IMR-90 (cell line): ENCODE results near the gene TMEM135. TPM values are rescaled to one million over a fixed set of nuclear protein-coding genes. Genes with fewer than 3 reads are reported as not detected.

Experiments
- ATAC-seq: fragments of 200-7000 bp; cut with Tn5 transposase; 2 replicates; pipeline ENCODE4 v1.9.1; 2020; ENCODE audit warnings: low read depth, mild to moderate bottlenecking, moderate library complexity
- BruUV-seq: library from RNA; stranded (reverse); fragments of 400-500 nt; replicated peaks from 2 replicates; lab custom pipeline; 2021; lab: Mats Ljungman, UMichigan
- CTCF ChIA-PET: fragments of 300-600 bp; formaldehyde crosslinking; extraction: SDS; loops from one replicate; lab custom pipeline; 2021; ENCODE audit warnings: antibody characterized with exemption; lab: Yijun Ruan, JAX
- POLR2A ChIA-PET: fragments of 300-600 bp; sonication (Branson Sonifier 250); formaldehyde crosslinking; loops from one replicate; lab custom pipeline; 2022; ENCODE audit warnings: antibody characterized with exemption; ENCODE audit not compliant: unreplicated experiment; lab: Charles Lee
- DNase-seq: peaks from one replicate; pipeline ENCODE4 v3.0.0; 2013
- H2AFZ ChIP-seq: replicated peaks from 2 replicates; pipeline ENCODE3; 2013; ENCODE audit warnings: low read length, mild to moderate bottlenecking; ENCODE audit not compliant: poor library complexity
- H2AK5ac ChIP-seq: 2 replicates; pipeline ENCODE4 v1.6.1; 2013; ENCODE audit warnings: low read depth, low read length, inconsistent platforms
- H2AK9ac ChIP-seq: replicated peaks from 2 replicates; pipeline ENCODE3; 2013; ENCODE audit warnings: mild to moderate bottlenecking, low read depth, low read length, moderate library complexity; ENCODE audit not compliant: poor library complexity
- H2BK120ac ChIP-seq: 2 replicates; pipeline ENCODE4 v1.6.1; 2013; ENCODE audit warnings: low read depth, low read length, inconsistent platforms
- H2BK15ac ChIP-seq: 3 replicates; pipeline ENCODE4 v1.6.1; 2013; ENCODE audit warnings: low read depth, low read length, inconsistent platforms
- H2BK20ac ChIP-seq: 2 replicates; pipeline ENCODE4 v1.6.1; 2013; ENCODE audit warnings: low read depth, mild to moderate bottlenecking, inconsistent platforms, low read length, moderate library complexity
- H2BK5ac ChIP-seq: 2 replicates; pipeline ENCODE4 v1.6.1; 2013; ENCODE audit warnings: mild to moderate bottlenecking, low read depth, low read length, inconsistent platforms; ENCODE audit not compliant: poor library complexity, severe bottlenecking
- H3K14ac ChIP-seq: replicated peaks from 2 replicates; pipeline ENCODE4 v1.6.1; 2013; ENCODE audit warnings: low read depth, low read length, inconsistent platforms
- H3K18ac ChIP-seq: 2 replicates; pipeline ENCODE4 v1.6.1; 2013; ENCODE audit warnings: low read depth, low read length, control low read depth
- H3K23ac ChIP-seq: 2 replicates; pipeline ENCODE4 v1.6.1; 2013; ENCODE audit warnings: low read depth, low read length, inconsistent platforms
- H3K27ac ChIP-seq: 2 replicates; pipeline ENCODE4 v1.5.1; 2013; ENCODE audit warnings: mild to moderate bottlenecking, control low read depth, low read length; ENCODE audit not compliant: insufficient read depth
- H3K27me3 ChIP-seq: 2 replicates; pipeline ENCODE4 v1.6.1; 2013; ENCODE audit warnings: low read length; ENCODE audit not compliant: control insufficient read depth, insufficient read depth
- H3K36me3 ChIP-seq: 2 replicates; pipeline ENCODE4 v1.6.1; 2013; ENCODE audit warnings: low read length, mixed read lengths; ENCODE audit not compliant: control insufficient read depth, insufficient read depth
- H3K4ac ChIP-seq: 2 replicates; pipeline ENCODE4 v1.6.1; 2013; ENCODE audit warnings: low read depth, low read length, inconsistent platforms
- H3K4me1 ChIP-seq: 2 replicates; pipeline ENCODE4 v1.6.1; 2013; ENCODE audit warnings: low read length, mixed read lengths; ENCODE audit not compliant: control insufficient read depth, insufficient read depth
- H3K4me2 ChIP-seq: 2 replicates; pipeline ENCODE4 v1.6.1; 2013; ENCODE audit warnings: low read depth, mild to moderate bottlenecking, control low read depth, low read length, moderate library complexity
- H3K4me3 ChIP-seq: 2 replicates; pipeline ENCODE4 v1.5.1; 2013; ENCODE audit warnings: low read depth, mild to moderate bottlenecking, control low read depth, low read length, moderate library complexity; ENCODE audit not compliant: insufficient read depth
- H3K56ac ChIP-seq: 2 replicates; pipeline ENCODE4 v1.6.1; 2013; ENCODE audit warnings: low read length, inconsistent platforms; ENCODE audit not compliant: insufficient read depth; ENCODE audit errors: extremely low read depth
- H3K79me1 ChIP-seq, 2 experiments: 2 replicates each; pipeline ENCODE4 v1.6.1; 2013; ENCODE audit warnings: low read length in 2 of 2, inconsistent platforms in 1 of 2, low read depth in 1 of 2
- H3K9ac ChIP-seq: 2 replicates; pipeline ENCODE4 v1.6.1; 2013; ENCODE audit warnings: low read depth, low read length, control low read depth
- H3K9me1 ChIP-seq: 2 replicates; pipeline ENCODE4 v1.6.1; 2013; ENCODE audit warnings: low read length, inconsistent platforms; ENCODE audit not compliant: insufficient read depth
- H3K9me3 ChIP-seq: 2 replicates; pipeline ENCODE4 v1.6.1; 2013; ENCODE audit warnings: low read length; ENCODE audit not compliant: control insufficient read depth, insufficient read depth
- H4K20me1 ChIP-seq: 2 replicates; pipeline ENCODE4 v1.6.1; 2013; ENCODE audit warnings: low read length, inconsistent platforms; ENCODE audit not compliant: insufficient read depth
- H4K5ac ChIP-seq: 2 replicates; pipeline ENCODE4 v1.6.1; 2013; ENCODE audit warnings: mild to moderate bottlenecking, low read depth, low read length, control low read depth
- H4K8ac ChIP-seq, 2 experiments: 2 replicates each; pipeline ENCODE4 v1.6.1; 2013; ENCODE audit warnings: low read depth in 2 of 2, low read length in 2 of 2, control low read depth in 1 of 2, inconsistent platforms in 1 of 2
- H4K91ac ChIP-seq: 2 replicates; pipeline ENCODE4 v1.6.1; 2013; ENCODE audit warnings: low read depth, low read length, inconsistent platforms; ENCODE audit not compliant: insufficient read depth
- WGBS, 2 experiments: methylation state at CpG; one replicate each; pipeline versions ENCODE4 v1.1.5 to v1.1.7; 2013; ENCODE audit warnings: missing lambda C conversion rate in 2 of 2; ENCODE audit not compliant: insufficient read length in 1 of 2; ENCODE audit errors: extremely low coverage in 2 of 2; 5-methylcytosine and 5-hydroxymethylcytosine counted together
- dilution Hi-C: fragments of 300-500 bp; cut with HindIII; formaldehyde crosslinking; loops from one replicate; pipeline ENCODE4 v1.14.3; 2018; ENCODE audit warnings: low sequenced_read_pairs; ENCODE audit not compliant: unreplicated experiment
- in situ Hi-C: fragments of 300-500 bp; cut with MboI; formaldehyde crosslinking; loops from 3 replicates; pipeline ENCODE4 v1.14.3; 2019; ENCODE audit warnings: low sequenced_read_pairs, inconsistent platforms, mixed read lengths
- intact Hi-C: fragments of 100-400 bp; cut with micrococcal nuclease; formaldehyde crosslinking; loops from 2 replicates; pipeline ENCODE4 v1.10.0; 2022
- polyA plus RNA-seq, 3 experiments: library from polyadenylated mRNA; depleted of rRNA; stranded (reverse); fragments of >200 nt; gene quantifications; 2 replicates each; pipeline ENCODE4 v1.2.3, GENCODE V29; 2012; ENCODE audit warnings: low replicate concordance in 1 of 3
- total RNA-seq: library from RNA; depleted of rRNA; stranded (reverse); fragments of >200 nt; gene quantifications from 2 replicates; pipeline ENCODE4 v1.2.3, GENCODE V29; 2012
- TF ChIP-seq, protein P1 (sequence below): fragments of 150-350 bp; IDR thresholded peaks from 2 replicates; pipeline ENCODE4 v1.6.1; 2016; ENCODE audit warnings: low read depth, mild to moderate bottlenecking, low read length, moderate library complexity, borderline replicate concordance

TMEM135 gene
- total and polyA plus RNA-seq, 2 of the 4 experiments (the other 2 are of a cell fraction), result 3.9 to 5.9 TPM

DNA sequence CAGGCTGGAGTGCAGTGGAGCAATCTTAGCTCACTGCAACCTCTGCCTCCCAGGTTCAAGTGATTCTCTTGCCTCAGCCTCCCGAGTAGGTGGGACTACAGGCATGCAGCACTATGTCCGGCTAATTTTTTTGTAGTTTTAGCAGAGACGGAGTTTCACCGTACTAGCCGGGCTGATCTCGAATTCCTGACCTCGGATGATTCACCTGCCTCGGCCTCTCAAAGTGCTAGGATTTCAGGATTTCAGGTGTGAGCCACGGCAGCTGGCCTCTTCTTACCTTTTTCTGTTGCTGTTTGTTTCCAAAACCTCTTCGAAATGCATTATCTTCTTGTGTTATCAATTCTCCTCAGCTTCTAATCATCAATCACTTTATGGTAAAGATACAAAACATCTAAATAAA lies 22.1 kb upstream of the TMEM135 start:
- no peak overlapping the region for H2BK5ac ChIP-seq
- no peak overlapping the region for H2AFZ ChIP-seq
- no peak overlapping the region for H2BK120ac ChIP-seq
- H3K27me3 ChIP-seq, result no peaks in the 10 kb centered on the region
- H4K8ac ChIP-seq, result no peak overlapping the region
- in situ Hi-C loops, result no loop called here
- H4K5ac ChIP-seq, result no peak overlapping the region
- intact Hi-C loops, result no loop called here
- no peak overlapping the region for H4K91ac ChIP-seq
- no peak overlapping the region for H3K27ac ChIP-seq
- WGBS, 2 experiments, result 80% methylated on average over 8 of the region's 10 CpGs; no CpG with 5 or more reads in 1 of the 2 experiments
- no peak overlapping the region for H3K56ac ChIP-seq
- ATAC-seq (no peak), DNase-seq (no peak)
- H3K4me1 ChIP-seq, result peaks cover 7% of the 10 kb centered on the region
- no peak overlapping the region for H2AK5ac ChIP-seq
- no TSS peak for BruUV-seq
- no peaks in the 10 kb centered on the region for H3K36me3 ChIP-seq
- no peak overlapping the region for H3K9ac ChIP-seq
- TF ChIP-seq, protein P1, sequence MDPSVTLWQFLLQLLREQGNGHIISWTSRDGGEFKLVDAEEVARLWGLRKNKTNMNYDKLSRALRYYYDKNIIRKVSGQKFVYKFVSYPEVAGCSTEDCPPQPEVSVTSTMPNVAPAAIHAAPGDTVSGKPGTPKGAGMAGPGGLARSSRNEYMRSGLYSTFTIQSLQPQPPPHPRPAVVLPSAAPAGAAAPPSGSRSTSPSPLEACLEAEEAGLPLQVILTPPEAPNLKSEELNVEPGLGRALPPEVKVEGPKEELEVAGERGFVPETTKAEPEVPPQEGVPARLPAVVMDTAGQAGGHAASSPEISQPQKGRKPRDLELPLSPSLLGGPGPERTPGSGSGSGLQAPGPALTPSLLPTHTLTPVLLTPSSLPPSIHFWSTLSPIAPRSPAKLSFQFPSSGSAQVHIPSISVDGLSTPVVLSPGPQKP, result no peak
- no peaks in the 10 kb centered on the region for H3K9me3 ChIP-seq
- H3K9me1 ChIP-seq, result peaks cover 9% of the 10 kb centered on the region
- dilution Hi-C loops, result no loop called here
- H3K14ac ChIP-seq, result no peak overlapping the region
- no peak overlapping the region for H3K4me2 ChIP-seq
- ChIA-PET CTCF (no interaction called here), POLR2A (no interaction called here)
- H3K23ac ChIP-seq, result no peak overlapping the region
- no peak overlapping the region for H3K4ac ChIP-seq
- H3K79me1 ChIP-seq, result no peaks in the 10 kb centered on the region
- no peak overlapping the region for H3K18ac ChIP-seq
- no peaks in the 10 kb centered on the region for H4K20me1 ChIP-seq
- no peak overlapping the region for H3K4me3 ChIP-seq
- H2BK20ac ChIP-seq, result no peak overlapping the region
- no peak overlapping the region for H2BK15ac ChIP-seq
- H2AK9ac ChIP-seq, result no peak overlapping the region
